GM12878 (cell line): Measurements from ENCODE around the gene MACROD2. TPM values are rescaled to one million over a fixed set of nuclear protein-coding genes. Genes with fewer than 3 reads are reported as not detected.

Source experiments
- ATAC-seq: fragments of 200-7000 bp; cut with Tn5 transposase; 3 replicates; pipeline ENCODE4 v1.9.1; 2020; ENCODE audit warnings: mild to moderate bottlenecking, moderate library complexity
- BruUV-seq: library from RNA; stranded (reverse); fragments of 400-500 nt; replicated peaks from 2 replicates; lab custom pipeline; 2021; lab: Mats Ljungman, UMichigan
- CTCF ChIA-PET: fragments of 300-600 bp; sonication (Branson Sonifier 250); formaldehyde crosslinking; extraction: SDS; loops from one replicate; lab custom pipeline; 2021; ENCODE audit warnings: inconsistent platforms; lab: Yijun Ruan, JAX
- POLR2A ChIA-PET: fragments of 350-600 bp; formaldehyde crosslinking; extraction: SDS; loops from one replicate; lab custom pipeline; 2021; ENCODE audit warnings: inconsistent platforms; lab: Charles Lee
- RAD21 ChIA-PET: fragments of 300-600 bp; sonication (Branson Sonifier 250); formaldehyde crosslinking; loops from one replicate; lab custom pipeline; 2023; ENCODE audit warnings: antibody characterized with exemption; ENCODE audit not compliant: unreplicated experiment; lab: Charles Lee
- SMC1A ChIA-PET: fragments of 300-600 bp; sonication (Branson Sonifier 250); formaldehyde crosslinking; loops from one replicate; lab custom pipeline; 2023; ENCODE audit not compliant: unreplicated experiment, uncharacterized antibody; lab: Charles Lee
- DNase-seq: peaks from one replicate; pipeline ENCODE4 v3.0.0-alpha.2; 2011; ENCODE audit warnings: low read depth, low spot score
- FAIRE-seq: peaks from 3 replicates; lab custom pipeline; 2011; peaks lifted over from hg19 to GRCh38; lab: Jason Lieb, UNC
- H2AFZ ChIP-seq: 2 replicates; pipeline ENCODE4 v1.6.0; 2011; ENCODE audit warnings: low read depth, low read length, control low read depth; ENCODE audit not compliant: control insufficient read depth
- H3K27ac ChIP-seq: 2 replicates; pipeline ENCODE4 v1.5.1; 2011; ENCODE audit warnings: control low read depth; ENCODE audit not compliant: control insufficient read depth, insufficient read depth
- H3K27me3 ChIP-seq, 2 experiments: replicated peaks in 1 of 2; 2 replicates each; pipeline versions ENCODE4 v1.6.0 to v1.6.1; 2011; ENCODE audit warnings: low read length in 1 of 2; ENCODE audit not compliant: control insufficient read depth in 2 of 2, insufficient read depth in 2 of 2
- H3K36me3 ChIP-seq, 2 experiments: 2 replicates each; pipeline ENCODE4 v1.5.1; 2011; ENCODE audit warnings: low read length in 1 of 2; ENCODE audit not compliant: control insufficient read depth in 2 of 2, insufficient read depth in 2 of 2
- H3K4me1 ChIP-seq: 2 replicates; pipeline ENCODE4 v1.6.1; 2011; ENCODE audit warnings: mild to moderate bottlenecking, low read length, moderate library complexity, mixed read lengths; ENCODE audit not compliant: control insufficient read depth, insufficient read depth
- H3K4me2 ChIP-seq: 2 replicates; pipeline ENCODE4 v1.6.0; 2011; ENCODE audit warnings: control low read depth; ENCODE audit not compliant: control insufficient read depth, insufficient read depth
- H3K4me3 ChIP-seq: fragments of 200-600 bp; sonication (generic); 2 replicates; pipeline ENCODE4 v1.5.1; 2016
- H3K79me2 ChIP-seq: 2 replicates; pipeline ENCODE4 v1.6.0; 2011; ENCODE audit warnings: low read length; ENCODE audit not compliant: control insufficient read depth, insufficient read depth
- H3K9ac ChIP-seq: 2 replicates; pipeline ENCODE4 v1.8.0; 2011; ENCODE audit warnings: low read length, control low read depth, mixed read lengths; ENCODE audit not compliant: control insufficient read depth, insufficient read depth
- H3K9me3 ChIP-seq: replicated peaks from 3 replicates; pipeline ENCODE4 v1.5.1; 2011; ENCODE audit warnings: mild to moderate bottlenecking, low read length; ENCODE audit not compliant: control insufficient read depth, insufficient read depth
- H4K20me1 ChIP-seq: 2 replicates; pipeline ENCODE4 v1.6.0; 2011; ENCODE audit not compliant: control insufficient read depth, insufficient read depth
- ASH2L ChIP-seq: fragments of 300-600, 200-600 bp; sonication (generic); IDR thresholded peaks from 2 replicates; pipeline ENCODE4 v1.6.1; 2017; ENCODE audit warnings: low read depth, mild to moderate bottlenecking, borderline replicate concordance
- CBX3 ChIP-seq: fragments of 200-600 bp; sonication (generic); IDR thresholded peaks from 2 replicates; pipeline ENCODE4 v1.6.1; 2016; ENCODE audit warnings: low read depth, borderline replicate concordance
- ETV6 ChIP-seq, 2 experiments: fragments of 450-650 bp in 1 of 2; IDR thresholded peaks in 1 of 2; conservative IDR thresholded peaks in 1 of 2; 2 replicates each; pipeline ENCODE4 v1.6.1; 2014; ENCODE audit warnings: antibody characterized with exemption in 1 of 2, borderline replicate concordance in 1 of 2, low read depth in 1 of 2, mild to moderate bottlenecking in 1 of 2, moderate library complexity in 1 of 2
- HDAC2 ChIP-seq: fragments of 200-600 bp; sonication (generic); IDR thresholded peaks from 2 replicates; pipeline ENCODE4 v1.6.1; 2017
- HDAC6 ChIP-seq: fragments of 200-600 bp; sonication (generic); IDR thresholded peaks from one replicate; pipeline ENCODE4 v1.8.0; 2017; ENCODE audit warnings: antibody characterized with exemption; ENCODE audit not compliant: unreplicated experiment
- SUZ12 ChIP-seq: fragments of 200-600 bp; sonication (generic); IDR thresholded peaks from one replicate; pipeline ENCODE4 v1.6.1; 2018; ENCODE audit warnings: antibody characterized with exemption, mild to moderate bottlenecking; ENCODE audit not compliant: unreplicated experiment
- TCF12 ChIP-seq: IDR thresholded peaks from 2 replicates; pipeline ENCODE4 v1.6.1; 2011; ENCODE audit warnings: low read depth, mild to moderate bottlenecking, low read length
- WGBS: methylation state at CpG from one replicate; pipeline ENCODE4 v1.1.6; 2016; ENCODE audit warnings: low lambda C conversion rate; ENCODE audit not compliant: insufficient replicate concordance, insufficient coverage; ENCODE audit errors: missing lambda C conversion rate; 5-methylcytosine and 5-hydroxymethylcytosine counted together
- in situ Hi-C: fragments of 300-500 bp; cut with MboI; formaldehyde crosslinking; loops from 9 replicates; pipeline ENCODE4 v1.14.3; 2018; ENCODE audit warnings: mixed read lengths
- intact Hi-C: fragments of 100-400 bp; cut with micrococcal nuclease; formaldehyde crosslinking; loops from one replicate; pipeline ENCODE4 v1.14.2; 2022; ENCODE audit not compliant: unreplicated experiment
- polyA plus RNA-seq, 11 experiments: library from polyadenylated mRNA; depleted of rRNA in 4 of 11; unstranded in 6 of 11; stranded (reverse) in 5 of 11; fragments of >200 nt; fragmentation: Nextera tagmentation in 4 of 11; fragmentation: Illumina TruSeq in 1 of 11; extraction: Ambion mirVana in 4 of 11; extraction: Trizol in 1 of 11; gene quantifications; 1 replicate in 1 of 11; 2 replicates in 10 of 11; pipeline versions ENCODE4 v1.2.1 to v1.2.3, GENCODE V29; 2011 to 2016; ENCODE audit warnings: inconsistent platforms in 2 of 11, missing spikeins in 2 of 11, low read depth in 1 of 11
- total RNA-seq, 4 experiments: library from RNA; depleted of rRNA in 3 of 4; stranded (reverse); fragments of >200 nt in 3 of 4; fragmentation: Illumina TruSeq in 1 of 4; extraction: Trizol in 1 of 4; gene quantifications; 2 replicates each; pipeline versions ENCODE4 v1.2.1 to v1.2.3, GENCODE V29; 2013 to 2021
- TF ChIP-seq, protein P1 (sequence below): IDR thresholded peaks from 2 replicates; pipeline ENCODE4 v1.6.1; 2012; ENCODE audit warnings: mild to moderate bottlenecking, low read depth, low read length
- TF ChIP-seq, protein P2 (sequence below): fragments of 450-650 bp; IDR thresholded peaks from 2 replicates; pipeline ENCODE4 v1.6.1; 2016; ENCODE audit warnings: mild to moderate bottlenecking

MACROD2 gene
- total and polyA plus RNA-seq, 10 of the 15 experiments (the other 5 are each of a cell fraction or from before 2014, with no cell fraction given): 1.1 to 21.5 (median 2.2) TPM

DNA sequence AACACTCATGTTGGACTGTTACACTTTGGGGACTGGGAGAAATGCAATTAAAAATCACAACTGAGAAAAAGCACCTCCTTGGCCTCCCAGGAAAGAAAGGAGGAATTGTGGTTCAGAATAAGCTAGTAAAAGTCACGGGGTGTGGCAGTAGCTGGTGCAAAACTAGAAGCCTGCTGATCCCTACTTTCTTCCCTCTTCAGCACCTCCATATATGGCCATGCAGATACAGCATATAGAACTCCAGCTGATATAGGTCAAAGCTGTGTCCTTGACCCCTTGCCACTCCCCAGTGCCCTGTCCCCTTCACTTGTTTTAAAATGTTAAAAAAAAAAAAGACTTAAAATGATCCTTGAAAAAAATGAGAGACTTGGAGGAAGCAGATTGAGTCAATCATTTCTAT, 347.6 kb downstream of the MACROD2 start:
- SMC1A ChIA-PET: interaction anchor here (0.6 to 1.5 kb wide), 2 partner anchors 24 to 1928 kb away, joined by 3 read pairs; no protein-coding TSS in a partner anchor

More for the DNA sequence above, 347.6 kb downstream of the MACROD2 start:
- intact Hi-C loops (loop anchor here (5.0 kb wide), 1 partner anchor 59 kb away; no protein-coding TSS in a partner anchor), in situ Hi-C loops (loop anchor here (25.0 kb wide), 1 partner anchor 1319 kb away; no protein-coding TSS in a partner anchor)
- no peak overlapping the region for H3K4me2 ChIP-seq
- ATAC-seq: no peak; the same call in 2 of the 3 replicates
- CTCF ChIA-PET: no interaction called here
- no peaks in the 10 kb centered on the region for H3K36me3 ChIP-seq
- 0% methylated on average over 1 of the region's 1 CpG for WGBS
- FAIRE-seq: no peak
- TF ChIP-seq HDAC6 (no peak), ETV6 (conservative IDR thresholded peaks at IDR 0.05 in 1 of 2, IDR thresholded peaks at IDR 0.05 in 1 of 2; ENCODE audit: borderline replicate concordance in 1 of 2, low read depth in 1 of 2) (no peak), TCF12 (no peak), SUZ12 (no peak), ASH2L (no peak), HDAC2 (no peak), CBX3 (no peak)
- TF ChIP-seq, protein P1, sequence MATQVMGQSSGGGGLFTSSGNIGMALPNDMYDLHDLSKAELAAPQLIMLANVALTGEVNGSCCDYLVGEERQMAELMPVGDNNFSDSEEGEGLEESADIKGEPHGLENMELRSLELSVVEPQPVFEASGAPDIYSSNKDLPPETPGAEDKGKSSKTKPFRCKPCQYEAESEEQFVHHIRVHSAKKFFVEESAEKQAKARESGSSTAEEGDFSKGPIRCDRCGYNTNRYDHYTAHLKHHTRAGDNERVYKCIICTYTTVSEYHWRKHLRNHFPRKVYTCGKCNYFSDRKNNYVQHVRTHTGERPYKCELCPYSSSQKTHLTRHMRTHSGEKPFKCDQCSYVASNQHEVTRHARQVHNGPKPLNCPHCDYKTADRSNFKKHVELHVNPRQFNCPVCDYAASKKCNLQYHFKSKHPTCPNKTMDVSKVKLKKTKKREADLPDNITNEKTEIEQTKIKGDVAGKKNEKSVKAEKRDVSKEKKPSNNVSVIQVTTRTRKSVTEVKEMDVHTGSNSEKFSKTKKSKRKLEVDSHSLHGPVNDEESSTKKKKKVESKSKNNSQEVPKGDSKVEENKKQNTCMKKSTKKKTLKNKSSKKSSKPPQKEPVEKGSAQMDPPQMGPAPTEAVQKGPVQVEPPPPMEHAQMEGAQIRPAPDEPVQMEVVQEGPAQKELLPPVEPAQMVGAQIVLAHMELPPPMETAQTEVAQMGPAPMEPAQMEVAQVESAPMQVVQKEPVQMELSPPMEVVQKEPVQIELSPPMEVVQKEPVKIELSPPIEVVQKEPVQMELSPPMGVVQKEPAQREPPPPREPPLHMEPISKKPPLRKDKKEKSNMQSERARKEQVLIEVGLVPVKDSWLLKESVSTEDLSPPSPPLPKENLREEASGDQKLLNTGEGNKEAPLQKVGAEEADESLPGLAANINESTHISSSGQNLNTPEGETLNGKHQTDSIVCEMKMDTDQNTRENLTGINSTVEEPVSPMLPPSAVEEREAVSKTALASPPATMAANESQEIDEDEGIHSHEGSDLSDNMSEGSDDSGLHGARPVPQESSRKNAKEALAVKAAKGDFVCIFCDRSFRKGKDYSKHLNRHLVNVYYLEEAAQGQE: no peak
- TF ChIP-seq, protein P2, sequence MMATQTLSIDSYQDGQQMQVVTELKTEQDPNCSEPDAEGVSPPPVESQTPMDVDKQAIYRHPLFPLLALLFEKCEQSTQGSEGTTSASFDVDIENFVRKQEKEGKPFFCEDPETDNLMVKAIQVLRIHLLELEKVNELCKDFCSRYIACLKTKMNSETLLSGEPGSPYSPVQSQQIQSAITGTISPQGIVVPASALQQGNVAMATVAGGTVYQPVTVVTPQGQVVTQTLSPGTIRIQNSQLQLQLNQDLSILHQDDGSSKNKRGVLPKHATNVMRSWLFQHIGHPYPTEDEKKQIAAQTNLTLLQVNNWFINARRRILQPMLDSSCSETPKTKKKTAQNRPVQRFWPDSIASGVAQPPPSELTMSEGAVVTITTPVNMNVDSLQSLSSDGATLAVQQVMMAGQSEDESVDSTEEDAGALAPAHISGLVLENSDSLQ: no peak
- RAD21 ChIA-PET: no interaction called here
- no peaks in the 10 kb centered on the region for H4K20me1 ChIP-seq
- no TSS peak for BruUV-seq
- no peak overlapping the region for H3K9ac ChIP-seq
- no peak overlapping the region for H3K27ac ChIP-seq
- no peaks in the 10 kb centered on the region for H3K9me3 ChIP-seq
- no peaks in the 10 kb centered on the region for H3K79me2 ChIP-seq
- POLR2A ChIA-PET: no interaction called here
- H3K4me3 ChIP-seq: no peak overlapping the region
- no peaks in the 10 kb centered on the region for H3K4me1 ChIP-seq
- no peak for DNase-seq
- H3K27me3 ChIP-seq: no peaks in the 10 kb centered on the region
- no peak overlapping the region for H2AFZ ChIP-seq
